K562 (cell line): ENCODE data around the gene PTGR2. TPM values are rescaled to one million over a fixed set of nuclear protein-coding genes. Genes with fewer than 3 reads are reported as not detected.
A peak's percentile ranks its signal among the peaks of the same experiment; 100 is the strongest.

ENCODE experiments used
- ARID1B ChIP-seq: fragments of 450-650 bp; IDR thresholded peaks from 2 replicates; pipeline ENCODE4 v1.6.1; 2016; ENCODE audit warnings: antibody characterized with exemption, mild to moderate bottlenecking, inconsistent platforms
- BRD4 ChIP-seq: fragments of 200-600 bp; sonication (generic); IDR thresholded peaks from 2 replicates; pipeline ENCODE4 v1.6.1; 2017; ENCODE audit warnings: inconsistent platforms
- BRD9 ChIP-seq: fragments of 450-650 bp; IDR thresholded peaks from 2 replicates; pipeline ENCODE4 v1.6.1; 2018; ENCODE audit warnings: low read depth; ENCODE audit not compliant: partially characterized antibody
- CBX5 ChIP-seq: IDR thresholded peaks from 2 replicates; pipeline ENCODE4 v1.6.1; 2014; ENCODE audit warnings: low read depth, borderline replicate concordance
- ELF1 ChIP-seq: fragments of 200-800 bp; sonication (Bioruptor generic); IDR thresholded peaks from 2 replicates; pipeline ENCODE4 v1.6.1; 2016; ENCODE audit warnings: missing genetic modification characterization, missing compliant biosample characterization
- FOXJ2 ChIP-seq: fragments of 200-800 bp; sonication (Bioruptor generic); IDR thresholded peaks from 2 replicates; pipeline ENCODE4 v1.6.1; 2016; ENCODE audit warnings: missing genetic modification characterization, missing compliant biosample characterization
- HDAC8 ChIP-seq: fragments of 450-650 bp; IDR thresholded peaks from 2 replicates; pipeline ENCODE4 v1.6.1; 2016; ENCODE audit warnings: mild to moderate bottlenecking, missing genetic modification characterization, moderate library complexity, missing compliant biosample characterization
- KAT2B ChIP-seq: IDR thresholded peaks from one replicate; pipeline ENCODE4 v1.6.1; 2012; ENCODE audit warnings: low read depth, mild to moderate bottlenecking, control low read depth, inconsistent platforms, low read length, moderate library complexity
- LCOR ChIP-seq: sonication (generic); formaldehyde crosslinking; IDR thresholded peaks from 2 replicates; pipeline ENCODE4 v1.8.0; 2022; ENCODE audit warnings: mild to moderate bottlenecking, missing genetic modification reagents
- MTF1 ChIP-seq: fragments of 250-450 bp; sonication (Bioruptor Pico); IDR thresholded peaks from 2 replicates; pipeline ENCODE4 v1.9.0; 2021; ENCODE audit warnings: moderate library complexity, mild to moderate bottlenecking, inconsistent platforms, borderline replicate concordance
- NR4A1 ChIP-seq, 2 experiments: fragments of 250-450 bp in 1 of 2; fragments of 450-650 bp in 1 of 2; sonication (Bioruptor Pico) in 1 of 2; IDR thresholded peaks; 2 replicates each; pipeline versions ENCODE4 v1.4.0 to v1.6.1; 2016 to 2020; ENCODE audit warnings: mild to moderate bottlenecking in 2 of 2, missing compliant biosample characterization in 1 of 2, missing genetic modification characterization in 1 of 2, moderate library complexity in 1 of 2
- RBM39 ChIP-seq: fragments of 200-400 bp; formaldehyde crosslinking; optimal IDR thresholded peaks from 2 replicates; pipeline ENCODE3; 2018; ENCODE audit warnings: low read depth, low read length
- RCOR1 ChIP-seq, 2 experiments: IDR thresholded peaks; 2 replicates each; pipeline ENCODE4 v1.6.1; 2012; ENCODE audit warnings: low read depth in 2 of 2, low read length in 2 of 2, borderline replicate concordance in 1 of 2, improper control_type of control experiment in 1 of 2
- SIN3B ChIP-seq: fragments of 450-650 bp; IDR thresholded peaks from 2 replicates; pipeline ENCODE4 v1.6.1; 2017; ENCODE audit warnings: low read depth, mild to moderate bottlenecking, moderate library complexity
- TBL1XR1 ChIP-seq, 2 experiments: IDR thresholded peaks; 2 replicates each; pipeline ENCODE4 v1.6.1; 2012; ENCODE audit warnings: improper control_type of control experiment in 2 of 2, low read length in 2 of 2, mild to moderate bottlenecking in 1 of 2
- TCFL5 ChIP-seq: fragments of 250-450 bp; sonication (Bioruptor Pico); conservative IDR thresholded peaks from 2 replicates; pipeline ENCODE4 v1.6.1; 2021; ENCODE audit warnings: mild to moderate bottlenecking, moderate library complexity, matching md5 sums
- ZNF75A ChIP-seq: fragments of 450-650 bp; formaldehyde crosslinking; IDR thresholded peaks from 2 replicates; pipeline ENCODE4 v1.4.0; 2020; ENCODE audit warnings: mild to moderate bottlenecking
- ZNF780A ChIP-seq: fragments of 250-450 bp; sonication (Bioruptor Pico); IDR thresholded peaks from 2 replicates; pipeline ENCODE4 v1.5.0; 2021; ENCODE audit warnings: mild to moderate bottlenecking
- ZZZ3 ChIP-seq: fragments of 450-650 bp; IDR thresholded peaks from 2 replicates; pipeline ENCODE4 v1.6.1; 2016; ENCODE audit warnings: antibody characterized with exemption, mild to moderate bottlenecking, moderate library complexity
- polyA plus RNA-seq, 8 experiments: library from polyadenylated mRNA; depleted of rRNA in 4 of 8; stranded (reverse) in 5 of 8; unstranded in 3 of 8; fragments of >200 nt; fragmentation: Nextera tagmentation in 2 of 8; fragmentation: Illumina TruSeq in 1 of 8; extraction: Ambion mirVana in 2 of 8; extraction: Trizol in 1 of 8; gene quantifications; 2 replicates each; pipeline versions ENCODE4 v1.2.1 to v1.2.3, GENCODE V29; 2011 to 2014; ENCODE audit warnings: inconsistent platforms in 1 of 8, missing spikeins in 1 of 8
- total RNA-seq, 7 experiments: library from RNA; depleted of rRNA in 6 of 7; stranded (reverse); fragments of >200 nt in 6 of 7; fragmentation: Illumina TruSeq in 2 of 7; extraction: Trizol in 2 of 7; gene quantifications; 2 replicates each; pipeline versions ENCODE4 v1.2.1 to v1.2.3, GENCODE V29; 2011 to 2021; ENCODE audit warnings: low replicate concordance in 1 of 7
- TF ChIP-seq, protein P1 (sequence below): fragments of 450-650 bp; formaldehyde crosslinking; conservative IDR thresholded peaks from 2 replicates; pipeline ENCODE4 v1.4.0; 2022; ENCODE audit warnings: mild to moderate bottlenecking, missing genetic modification characterization
- TF ChIP-seq, protein P2 (sequence below): fragments of 450-650 bp; formaldehyde crosslinking; IDR thresholded peaks from 2 replicates; pipeline ENCODE4 v1.4.0; 2020; ENCODE audit warnings: mild to moderate bottlenecking, mixed read lengths
- TF ChIP-seq, protein P3 (sequence below): fragments of 450-650 bp; IDR thresholded peaks from 2 replicates; pipeline ENCODE4 v1.6.1; 2017; ENCODE audit warnings: antibody characterized with exemption
- TF ChIP-seq, protein P4 (sequence below): fragments of 450-650 bp; conservative IDR thresholded peaks from 2 replicates; pipeline ENCODE4 v1.6.1; 2016; ENCODE audit warnings: missing genetic modification characterization, low read depth, mild to moderate bottlenecking, missing compliant biosample characterization, moderate library complexity

The PTGR2 gene
- total and polyA plus RNA-seq, 9 of the 15 experiments (the other 6 are each of a cell fraction or from before 2014, with no cell fraction given) = 7.4 to 23.0 (median 13.0) TPM

DNA sequence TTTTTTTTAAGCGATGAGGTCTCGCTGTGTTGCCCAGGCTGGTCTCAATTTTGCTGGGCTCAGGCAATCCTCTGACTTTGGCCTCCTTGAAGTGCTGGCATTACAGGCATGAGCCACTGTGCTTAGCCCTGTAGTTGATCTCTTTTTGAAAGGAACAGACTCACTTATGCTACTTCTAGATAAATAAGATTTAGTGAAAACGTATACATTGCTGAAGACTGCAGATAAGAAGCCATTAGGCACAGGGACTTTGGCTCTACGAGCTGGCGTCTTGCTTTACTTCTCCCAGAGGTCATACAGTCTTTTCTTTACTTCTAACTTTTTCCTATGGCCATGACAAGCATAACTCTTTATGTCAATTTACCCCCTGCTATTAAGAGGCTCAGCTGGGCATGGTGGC, 9.4 kb downstream of the PTGR2 start (continued):
- TF ChIP-seq, protein P1, sequence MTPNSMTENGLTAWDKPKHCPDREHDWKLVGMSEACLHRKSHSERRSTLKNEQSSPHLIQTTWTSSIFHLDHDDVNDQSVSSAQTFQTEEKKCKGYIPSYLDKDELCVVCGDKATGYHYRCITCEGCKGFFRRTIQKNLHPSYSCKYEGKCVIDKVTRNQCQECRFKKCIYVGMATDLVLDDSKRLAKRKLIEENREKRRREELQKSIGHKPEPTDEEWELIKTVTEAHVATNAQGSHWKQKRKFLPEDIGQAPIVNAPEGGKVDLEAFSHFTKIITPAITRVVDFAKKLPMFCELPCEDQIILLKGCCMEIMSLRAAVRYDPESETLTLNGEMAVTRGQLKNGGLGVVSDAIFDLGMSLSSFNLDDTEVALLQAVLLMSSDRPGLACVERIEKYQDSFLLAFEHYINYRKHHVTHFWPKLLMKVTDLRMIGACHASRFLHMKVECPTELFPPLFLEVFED (CRISPR knock-in tag) = no peak
- TF ChIP-seq ARID1B (peak; percentile 90), ELF1 (tag) (no peak), FOXJ2 (tag) (no peak), TBL1XR1 (IDR thresholded peaks at IDR 0.05; ENCODE audit: low read length in 2 of 2) (peak in 1 of 2 experiments; percentile 56; a peak in 2 of 4 replicates), RCOR1 (IDR thresholded peaks at IDR 0.05; ENCODE audit: borderline replicate concordance in 1 of 2, low read depth in 2 of 2, low read length in 2 of 2) (peak; percentile 30 to 90; a peak in 3 of 4 replicates), BRD9 (no peak), LCOR (CRISPR knock-in tag) (no peak), ZNF75A (CRISPR knock-in tag) (no peak), ZNF780A (no peak), NR4A1 (CRISPR knock-in tag; IDR thresholded peaks at IDR 0.05) (no peak), NR4A1 (tag; IDR thresholded peaks at IDR 0.05) (no peak), KAT2B (no peak), SIN3B (no peak), CBX5 (no peak), BRD4 (no peak), RBM39 (no peak), MTF1 (CRISPR knock-in tag) (no peak), ZZZ3 (no peak), TCFL5 (no peak), HDAC8 (tag) (no peak)
- TF ChIP-seq, protein P2, sequence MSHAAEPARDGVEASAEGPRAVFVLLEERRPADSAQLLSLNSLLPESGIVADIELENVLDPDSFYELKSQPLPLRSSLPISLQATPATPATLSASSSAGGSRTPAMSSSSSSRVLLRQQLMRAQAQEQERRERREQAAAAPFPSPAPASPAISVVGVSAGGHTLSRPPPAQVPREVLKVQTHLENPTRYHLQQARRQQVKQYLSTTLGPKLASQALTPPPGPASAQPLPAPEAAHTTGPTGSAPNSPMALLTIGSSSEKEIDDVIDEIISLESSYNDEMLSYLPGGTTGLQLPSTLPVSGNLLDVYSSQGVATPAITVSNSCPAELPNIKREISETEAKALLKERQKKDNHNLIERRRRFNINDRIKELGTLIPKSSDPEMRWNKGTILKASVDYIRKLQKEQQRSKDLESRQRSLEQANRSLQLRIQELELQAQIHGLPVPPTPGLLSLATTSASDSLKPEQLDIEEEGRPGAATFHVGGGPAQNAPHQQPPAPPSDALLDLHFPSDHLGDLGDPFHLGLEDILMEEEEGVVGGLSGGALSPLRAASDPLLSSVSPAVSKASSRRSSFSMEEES (CRISPR knock-in tag) = no peak
- TF ChIP-seq, protein P3, sequence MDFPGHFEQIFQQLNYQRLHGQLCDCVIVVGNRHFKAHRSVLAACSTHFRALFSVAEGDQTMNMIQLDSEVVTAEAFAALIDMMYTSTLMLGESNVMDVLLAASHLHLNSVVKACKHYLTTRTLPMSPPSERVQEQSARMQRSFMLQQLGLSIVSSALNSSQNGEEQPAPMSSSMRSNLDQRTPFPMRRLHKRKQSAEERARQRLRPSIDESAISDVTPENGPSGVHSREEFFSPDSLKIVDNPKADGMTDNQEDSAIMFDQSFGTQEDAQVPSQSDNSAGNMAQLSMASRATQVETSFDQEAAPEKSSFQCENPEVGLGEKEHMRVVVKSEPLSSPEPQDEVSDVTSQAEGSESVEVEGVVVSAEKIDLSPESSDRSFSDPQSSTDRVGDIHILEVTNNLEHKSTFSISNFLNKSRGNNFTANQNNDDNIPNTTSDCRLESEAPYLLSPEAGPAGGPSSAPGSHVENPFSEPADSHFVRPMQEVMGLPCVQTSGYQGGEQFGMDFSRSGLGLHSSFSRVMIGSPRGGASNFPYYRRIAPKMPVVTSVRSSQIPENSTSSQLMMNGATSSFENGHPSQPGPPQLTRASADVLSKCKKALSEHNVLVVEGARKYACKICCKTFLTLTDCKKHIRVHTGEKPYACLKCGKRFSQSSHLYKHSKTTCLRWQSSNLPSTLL = no peak
- TF ChIP-seq, protein P4, sequence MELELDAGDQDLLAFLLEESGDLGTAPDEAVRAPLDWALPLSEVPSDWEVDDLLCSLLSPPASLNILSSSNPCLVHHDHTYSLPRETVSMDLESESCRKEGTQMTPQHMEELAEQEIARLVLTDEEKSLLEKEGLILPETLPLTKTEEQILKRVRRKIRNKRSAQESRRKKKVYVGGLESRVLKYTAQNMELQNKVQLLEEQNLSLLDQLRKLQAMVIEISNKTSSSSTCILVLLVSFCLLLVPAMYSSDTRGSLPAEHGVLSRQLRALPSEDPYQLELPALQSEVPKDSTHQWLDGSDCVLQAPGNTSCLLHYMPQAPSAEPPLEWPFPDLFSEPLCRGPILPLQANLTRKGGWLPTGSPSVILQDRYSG (tag) = no peak
